Testis (tissue), 3 donors: ENCODE data around the gene RAB28. TPM values are rescaled to one million over a fixed set of nuclear protein-coding genes. Genes with fewer than 3 reads are reported as not detected.

ENCODE experiments used
- DNase-seq: peaks from one replicate; pipeline ENCODE4 v3.0.0-alpha.2; 2019
- H3K27ac ChIP-seq, 2 donors: fragments of 200-600 bp; sonication (generic); one replicate each; pipeline ENCODE4 v1.5.1; 2019
- H3K27me3 ChIP-seq: fragments of 200-600 bp; sonication (generic); one replicate; pipeline ENCODE4 v1.5.1; 2019
- H3K36me3 ChIP-seq: fragments of 200-600 bp; sonication (generic); one replicate; pipeline ENCODE4 v1.5.1; 2017; ENCODE audit warnings: low read depth; ENCODE audit errors: missing control alignments
- H3K4me1 ChIP-seq: fragments of 200-600 bp; sonication (generic); one replicate; pipeline ENCODE4 v1.5.1; 2019
- H3K4me3 ChIP-seq, 2 donors: fragments of 200-600 bp; sonication (generic); one replicate each; pipeline ENCODE4 v1.5.1; 2017 to 2019
- H3K9me3 ChIP-seq: fragments of 200-600 bp; sonication (generic); one replicate; pipeline ENCODE4 v1.5.1; 2017
- POLR2A ChIP-seq: fragments of 450-650 bp; IDR thresholded peaks from one replicate; pipeline ENCODE4 v1.6.1; 2017; ENCODE audit warnings: antibody characterized with exemption, mild to moderate bottlenecking, moderate library complexity
- WGBS, 2 donors: methylation state at CpG; one replicate each; pipeline ENCODE4 v1.1.5; 2018; 5-methylcytosine and 5-hydroxymethylcytosine counted together
- intact Hi-C: fragments of 100-400 bp; cut with DNase I; formaldehyde crosslinking; loops from one replicate; pipeline ENCODE4 v1.15.1; 2023; ENCODE audit warnings: low total_unique reads
- polyA plus RNA-seq: library from polyadenylated mRNA; stranded (reverse); fragments of 350-450 nt; fragmentation: Illumina TruSeq; extraction: RNeasy Lipid Tissue Mini Kit (QIAGEN cat#74804); gene quantifications from one replicate; pipeline ENCODE4 v1.2.3, GENCODE V29; 2014; ENCODE audit warnings: low read depth, low replicate concordance; ENCODE audit not compliant: insufficient read depth
- total RNA-seq, 2 donors: library from RNA; depleted of rRNA; stranded (reverse); fragments of >200 nt; gene quantifications; one replicate each; pipeline ENCODE4 v1.2.3, GENCODE V29; 2016
- TF ChIP-seq, protein P1 (sequence below), 3 experiments: fragments of 450-650 bp in 2 of 3; fragments of 200-600 bp in 1 of 3; sonication (generic) in 1 of 3; IDR thresholded peaks; one replicate each; pipeline ENCODE4 v1.5.1; 2016 to 2019; ENCODE audit warnings: antibody characterized with exemption in 3 of 3, mild to moderate bottlenecking in 2 of 3, moderate library complexity in 1 of 3

Gene RAB28
- total and polyA plus RNA-seq, 3 donors from 2014 or later: 30.2 to 65.1 (median 34.3) TPM

DNA sequence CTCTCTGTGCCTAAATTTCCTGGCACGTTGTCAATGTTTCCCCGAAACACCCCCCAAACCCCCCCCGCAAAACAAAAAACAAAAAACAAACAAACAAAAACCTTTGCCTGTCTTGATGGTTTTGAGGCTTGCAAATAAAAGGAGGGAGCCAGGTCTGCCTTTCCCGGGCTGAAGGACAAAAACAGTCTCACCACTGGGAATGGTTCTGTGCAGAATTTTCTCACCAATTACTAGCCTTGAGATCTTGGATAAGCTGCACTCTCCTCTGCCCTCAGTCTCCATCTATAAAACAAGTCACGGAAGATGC is 44.6 kb upstream of the RAB28 start:
- intact Hi-C loops: no loop called here
- Histone ChIP-seq H3K4me3 (no peak overlapping the region), H3K27ac (no peak overlapping the region), H3K9me3 (no peaks in the 10 kb centered on the region), H3K4me1 (peaks cover 4% of the 10 kb centered on the region), H3K36me3 (no peaks in the 10 kb centered on the region), H3K27me3 (no peaks in the 10 kb centered on the region)
- DNase-seq: no peak
- WGBS, 2 donors: 3 to 8% methylated on average over 5 of the region's 5 CpGs
- TF ChIP-seq POLR2A: no peak
- TF ChIP-seq, protein P1, sequence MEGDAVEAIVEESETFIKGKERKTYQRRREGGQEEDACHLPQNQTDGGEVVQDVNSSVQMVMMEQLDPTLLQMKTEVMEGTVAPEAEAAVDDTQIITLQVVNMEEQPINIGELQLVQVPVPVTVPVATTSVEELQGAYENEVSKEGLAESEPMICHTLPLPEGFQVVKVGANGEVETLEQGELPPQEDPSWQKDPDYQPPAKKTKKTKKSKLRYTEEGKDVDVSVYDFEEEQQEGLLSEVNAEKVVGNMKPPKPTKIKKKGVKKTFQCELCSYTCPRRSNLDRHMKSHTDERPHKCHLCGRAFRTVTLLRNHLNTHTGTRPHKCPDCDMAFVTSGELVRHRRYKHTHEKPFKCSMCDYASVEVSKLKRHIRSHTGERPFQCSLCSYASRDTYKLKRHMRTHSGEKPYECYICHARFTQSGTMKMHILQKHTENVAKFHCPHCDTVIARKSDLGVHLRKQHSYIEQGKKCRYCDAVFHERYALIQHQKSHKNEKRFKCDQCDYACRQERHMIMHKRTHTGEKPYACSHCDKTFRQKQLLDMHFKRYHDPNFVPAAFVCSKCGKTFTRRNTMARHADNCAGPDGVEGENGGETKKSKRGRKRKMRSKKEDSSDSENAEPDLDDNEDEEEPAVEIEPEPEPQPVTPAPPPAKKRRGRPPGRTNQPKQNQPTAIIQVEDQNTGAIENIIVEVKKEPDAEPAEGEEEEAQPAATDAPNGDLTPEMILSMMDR (IDR thresholded peaks at IDR 0.05): no peak

DNA sequence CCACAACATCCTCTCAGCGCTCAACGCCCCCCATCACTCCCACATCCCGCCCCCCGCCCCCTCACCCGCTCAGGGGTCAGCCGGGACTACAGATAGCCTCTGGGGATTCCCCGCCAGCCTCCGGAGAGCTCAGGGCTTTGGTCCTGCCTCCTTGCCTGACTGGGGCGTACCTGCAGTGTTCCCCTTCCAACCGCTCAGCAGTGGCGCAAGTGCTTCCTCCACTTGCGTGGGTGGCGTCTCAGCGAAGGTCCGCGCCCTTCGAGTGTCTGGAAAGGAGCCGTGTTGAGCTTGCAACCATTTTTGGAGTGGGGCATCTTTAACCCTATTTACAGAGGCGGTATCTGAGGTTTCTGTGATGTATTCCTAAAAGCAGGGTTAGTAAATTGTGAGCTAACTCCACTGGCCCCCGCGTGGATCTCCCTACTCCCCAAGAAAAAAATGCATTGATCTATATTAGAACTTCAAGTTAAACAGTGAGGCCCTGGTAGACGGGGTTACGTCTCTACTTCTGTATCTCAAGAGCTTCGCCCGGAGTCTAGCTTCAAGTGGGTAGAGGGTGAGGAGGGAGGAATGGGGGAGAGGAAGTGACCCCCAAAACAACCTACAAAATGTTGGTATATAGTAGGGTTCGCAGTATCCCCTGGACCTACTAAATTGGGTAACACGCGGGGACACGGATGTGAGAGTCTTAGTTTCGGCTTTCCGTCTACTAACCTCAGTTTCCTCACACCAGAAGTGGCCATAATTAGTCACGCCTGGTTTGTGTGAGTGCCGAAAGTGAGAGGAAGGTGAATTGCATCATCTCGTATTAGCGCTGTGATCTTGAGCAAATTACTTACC is 44.1 kb upstream of the RAB28 start:
- WGBS, 2 donors: 4 to 5% methylated on average over 19 to 34 of the region's 35 CpGs
- intact Hi-C loops: no loop called here

DNA sequence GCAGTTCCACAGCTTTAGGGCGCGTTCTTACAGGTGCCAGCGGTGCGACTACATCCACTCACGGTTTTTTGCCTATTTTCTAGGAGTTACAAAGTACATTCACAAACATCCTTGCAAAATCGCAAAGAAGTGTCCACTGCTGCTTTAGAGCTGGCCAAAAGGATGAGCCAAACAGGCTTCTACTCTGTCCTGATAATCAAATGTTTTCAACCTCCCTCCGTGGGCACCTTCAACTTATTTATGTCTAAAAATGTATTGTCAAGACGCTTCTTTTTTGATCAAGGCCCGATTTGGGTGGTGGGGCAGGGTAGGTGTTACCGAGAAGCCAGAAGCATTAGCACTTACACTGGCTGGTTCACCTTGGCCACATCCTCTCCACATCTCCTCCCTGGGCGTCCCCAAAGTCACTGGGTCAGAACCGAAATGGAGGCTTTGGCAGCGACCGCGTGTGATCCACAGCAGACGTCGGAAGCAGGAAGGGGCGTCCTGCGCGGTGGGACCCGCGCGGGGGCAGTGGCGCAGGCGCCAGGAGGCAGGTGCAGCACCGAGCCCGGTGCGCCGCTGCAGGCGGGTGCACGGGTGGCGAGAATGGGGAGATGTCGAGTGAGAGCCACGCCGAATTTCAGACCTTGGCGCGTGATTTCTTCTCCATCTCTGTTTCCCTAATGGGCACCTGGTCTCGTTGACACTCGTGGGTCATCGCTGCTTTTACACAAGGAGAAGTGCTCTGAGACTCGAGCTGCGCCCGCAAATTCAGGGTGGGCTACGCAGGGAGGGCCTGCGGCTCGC is 43.2 kb upstream of the RAB28 start:
- no peaks in the 10 kb centered on the region for H3K36me3 ChIP-seq
- peaks cover 4% of the 10 kb centered on the region for H3K4me1 ChIP-seq
- no peaks in the 10 kb centered on the region for H3K27me3 ChIP-seq
- DNase-seq: no peak
- H3K9me3 ChIP-seq: no peaks in the 10 kb centered on the region
- 2 to 4% methylated on average over 11 to 45 of the region's 46 CpGs for WGBS, 2 donors
- TF ChIP-seq, protein P1 (IDR thresholded peaks at IDR 0.05): no peak
- TF ChIP-seq POLR2A: no peak
- H3K27ac ChIP-seq: no peak overlapping the region
- intact Hi-C loops: no loop called here
- H3K4me3 ChIP-seq: no peak overlapping the region

More for the DNA sequence above, 44.1 kb upstream of the RAB28 start:
- TF ChIP-seq, protein P1 (IDR thresholded peaks at IDR 0.05): no peak
- no peak for TF ChIP-seq POLR2A
- Histone ChIP-seq H3K27me3 (no peaks in the 10 kb centered on the region), H3K36me3 (no peaks in the 10 kb centered on the region), H3K4me1 (peaks cover 4% of the 10 kb centered on the region), H3K9me3 (no peaks in the 10 kb centered on the region), H3K4me3 (no peak overlapping the region), H3K27ac (no peak overlapping the region)
- DNase-seq: no peak

DNA sequence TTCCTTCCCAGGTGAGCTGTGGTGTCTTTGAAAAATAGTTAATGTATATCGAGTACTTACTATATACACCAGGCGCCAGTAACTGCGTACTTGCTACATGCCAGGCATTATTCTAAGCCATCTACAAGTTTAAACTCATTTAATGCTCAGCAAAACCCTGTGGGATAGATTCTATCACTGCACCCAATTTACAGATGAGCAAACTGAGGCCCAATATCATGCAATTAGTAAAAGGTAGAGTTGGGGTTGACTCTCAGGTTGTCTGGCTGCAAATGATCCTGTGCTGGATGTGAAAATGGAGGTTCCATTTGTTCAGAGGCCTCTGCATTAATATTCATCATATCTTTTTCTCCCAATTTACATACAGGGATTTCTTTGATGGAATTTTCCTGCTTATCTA is 42.5 kb upstream of the RAB28 start:
- peaks cover 4% of the 10 kb centered on the region for H3K4me1 ChIP-seq
- no peak overlapping the region for H3K27ac ChIP-seq
- DNase-seq: no peak
- intact Hi-C loops: no loop called here
- H3K36me3 ChIP-seq: no peaks in the 10 kb centered on the region
- H3K4me3 ChIP-seq: no peak overlapping the region
- TF ChIP-seq, protein P1 (IDR thresholded peaks at IDR 0.05): no peak
- TF ChIP-seq POLR2A: no peak
- H3K9me3 ChIP-seq: no peaks in the 10 kb centered on the region
- 49 to 61% methylated on average over 3 of the region's 3 CpGs for WGBS, 2 donors
- no peaks in the 10 kb centered on the region for H3K27me3 ChIP-seq
